ENCODE data around the gene BBLN.

The BBLN gene

GRCh38 chr9:128152133-128153059, 7.7 kb upstream of the BBLN start:
- no peak for ATAC-seq (replicated peaks; ENCODE audit: extremely low read depth, poor library complexity, severe bottlenecking)
- Mint-ChIP-seq H3K4me1 (no peaks in the 10 kb centered on the region), H3K36me3 (ENCODE audit: insufficient read depth) (peaks cover 1% of the 10 kb centered on the region), H3K9me3 (no peaks in the 10 kb centered on the region), H3K27ac (ENCODE audit: low read depth) (no peak overlapping the region), H3K4me3 (no peak overlapping the region), H3K27me3 (no peaks in the 10 kb centered on the region)
- DNase-seq (ENCODE audit: low spot score in 2 of 2) = no peak

- H3K27me3 Mint-ChIP-seq = no peaks in the 10 kb centered on the region
- no peak overlapping the region for H3K27ac Mint-ChIP-seq (ENCODE audit: low read depth)
- H3K36me3 Mint-ChIP-seq (ENCODE audit: insufficient read depth) = peaks cover 1% of the 10 kb centered on the region
- H3K4me3 Mint-ChIP-seq = no peak overlapping the region
- no peak for DNase-seq (ENCODE audit: low spot score in 2 of 2)
- no peaks in the 10 kb centered on the region for H3K9me3 Mint-ChIP-seq
- no peak for ATAC-seq (replicated peaks; ENCODE audit: extremely low read depth, poor library complexity, severe bottlenecking)
- H3K4me1 Mint-ChIP-seq = no peaks in the 10 kb centered on the region
Observed at GRCh38 chr9:128153060-128153946, 6.8 kb upstream of the BBLN start.

GRCh38 chr9:128153947-128154695, 5.9 kb upstream of the BBLN start:
- no peaks in the 10 kb centered on the region for H3K9me3 Mint-ChIP-seq
- ATAC-seq (replicated peaks; ENCODE audit: extremely low read depth, poor library complexity, severe bottlenecking) = no peak
- DNase-seq (ENCODE audit: low spot score in 2 of 2) = no peak
- peaks cover under 1% of the 10 kb centered on the region for H3K4me1 Mint-ChIP-seq
- H3K27ac Mint-ChIP-seq (ENCODE audit: low read depth) = no peak overlapping the region
- H3K36me3 Mint-ChIP-seq (ENCODE audit: insufficient read depth) = peaks cover 1% of the 10 kb centered on the region
- no peaks in the 10 kb centered on the region for H3K27me3 Mint-ChIP-seq
- no peak overlapping the region for H3K4me3 Mint-ChIP-seq

- Mint-ChIP-seq H3K4me3 (no peak overlapping the region), H3K27me3 (no peaks in the 10 kb centered on the region), H3K9me3 (no peaks in the 10 kb centered on the region), H3K4me1 (peaks cover 9% of the 10 kb centered on the region), H3K36me3 (ENCODE audit: insufficient read depth) (peaks cover 1% of the 10 kb centered on the region), H3K27ac (ENCODE audit: low read depth) (no peak overlapping the region)
- ATAC-seq (replicated peaks; ENCODE audit: extremely low read depth, poor library complexity, severe bottlenecking) = no peak
- no peak for DNase-seq (ENCODE audit: low spot score in 2 of 2)
Observed at GRCh38 chr9:128155736-128156500, 4.1 kb upstream of the BBLN start.

- Mint-ChIP-seq H3K9me3 (no peaks in the 10 kb centered on the region), H3K4me3 (peak overlapping the region; percentile 79), H3K27me3 (no peaks in the 10 kb centered on the region), H3K27ac (ENCODE audit: low read depth) (peak overlapping the region; percentile 53), H3K4me1 (peaks cover 23% of the 10 kb centered on the region), H3K36me3 (ENCODE audit: insufficient read depth) (peaks cover 3% of the 10 kb centered on the region)
- ATAC-seq (replicated peaks; ENCODE audit: extremely low read depth, poor library complexity, severe bottlenecking) (peak; percentile 60), DNase-seq (ENCODE audit: low spot score in 2 of 2) (peak; percentile 27 to 31)
Observed at GRCh38 chr9:128159522-128159783, 612 bp upstream of the BBLN start.

GRCh38 chr9:128160603-128160987, 530 bp downstream of the BBLN start:
- peak; percentile 35 for ATAC-seq (replicated peaks; ENCODE audit: extremely low read depth, poor library complexity, severe bottlenecking)
- Mint-ChIP-seq H3K36me3 (ENCODE audit: insufficient read depth) (peaks cover 8% of the 10 kb centered on the region), H3K9me3 (no peaks in the 10 kb centered on the region), H3K4me1 (peaks cover 23% of the 10 kb centered on the region), H3K4me3 (peak overlapping the region; percentile 79), H3K27ac (ENCODE audit: low read depth) (no peak overlapping the region), H3K27me3 (no peaks in the 10 kb centered on the region)
- no peak for DNase-seq (ENCODE audit: low spot score in 2 of 2)

GRCh38 chr9:128161215-128161902, 1.3 kb downstream of the BBLN start:
- no peak overlapping the region for H3K27ac Mint-ChIP-seq (ENCODE audit: low read depth)
- DNase-seq (ENCODE audit: low spot score in 2 of 2) (no peak), ATAC-seq (replicated peaks; ENCODE audit: extremely low read depth, poor library complexity, severe bottlenecking) (no peak)
- peaks cover 11% of the 10 kb centered on the region for H3K36me3 Mint-ChIP-seq (ENCODE audit: insufficient read depth)
- H3K27me3 Mint-ChIP-seq = no peaks in the 10 kb centered on the region
- H3K4me1 Mint-ChIP-seq = peaks cover 23% of the 10 kb centered on the region
- H3K9me3 Mint-ChIP-seq = no peaks in the 10 kb centered on the region
- peak overlapping the region; percentile 79 for H3K4me3 Mint-ChIP-seq

GRCh38 chr9:128162215-128163026, 2.4 kb downstream of the BBLN start:
- peak overlapping the region; percentile 29 for H3K27ac Mint-ChIP-seq (ENCODE audit: low read depth)
- H3K36me3 Mint-ChIP-seq (ENCODE audit: insufficient read depth) = peaks cover 15% of the 10 kb centered on the region
- H3K9me3 Mint-ChIP-seq = no peaks in the 10 kb centered on the region

GRCh38 chr9:128163027-128163515, 3.0 kb downstream of the BBLN start:
- Mint-ChIP-seq H3K36me3 (ENCODE audit: insufficient read depth) (peaks cover 16% of the 10 kb centered on the region), H3K9me3 (no peaks in the 10 kb centered on the region), H3K27ac (ENCODE audit: low read depth) (no peak overlapping the region), H3K27me3 (no peaks in the 10 kb centered on the region), H3K4me1 (peaks cover 23% of the 10 kb centered on the region), H3K4me3 (no peak overlapping the region)
- no peak for DNase-seq (ENCODE audit: low spot score in 2 of 2)
- ATAC-seq (replicated peaks; ENCODE audit: extremely low read depth, poor library complexity, severe bottlenecking) = no peak

More at GRCh38 chr9:128162215-128163026, 2.4 kb downstream of the BBLN start:
- H3K4me1 Mint-ChIP-seq = peaks cover 23% of the 10 kb centered on the region
- ATAC-seq (replicated peaks; ENCODE audit: extremely low read depth, poor library complexity, severe bottlenecking) (no peak), DNase-seq (ENCODE audit: low spot score in 2 of 2) (no peak)
- H3K27me3 Mint-ChIP-seq = no peaks in the 10 kb centered on the region
- H3K4me3 Mint-ChIP-seq = peak overlapping the region; percentile 40

GRCh38 chr9:128163523-128164306, 3.6 kb downstream of the BBLN start:
- ATAC-seq (replicated peaks; ENCODE audit: extremely low read depth, poor library complexity, severe bottlenecking) (no peak), DNase-seq (ENCODE audit: low spot score in 2 of 2) (no peak)
- H3K9me3 Mint-ChIP-seq = no peaks in the 10 kb centered on the region
- peaks cover 27% of the 10 kb centered on the region for H3K4me1 Mint-ChIP-seq
- no peaks in the 10 kb centered on the region for H3K27me3 Mint-ChIP-seq
- peaks cover 18% of the 10 kb centered on the region for H3K36me3 Mint-ChIP-seq (ENCODE audit: insufficient read depth)
- no peak overlapping the region for H3K4me3 Mint-ChIP-seq
- H3K27ac Mint-ChIP-seq (ENCODE audit: low read depth) = no peak overlapping the region

Data from central memory CD8-positive, alpha-beta T cell (primary cell).